Testis (tissue), 2 donors: ENCODE data around the gene GNAS-AS1.

ENCODE experiments used
- CTCF ChIP-seq, 3 experiments: fragments of 450-650 bp in 2 of 3; fragments of 200-600 bp in 1 of 3; sonication (generic) in 1 of 3; IDR thresholded peaks; one replicate each; pipeline ENCODE4 v1.5.1; 2016 to 2019; ENCODE audit warnings: antibody characterized with exemption in 3 of 3, mild to moderate bottlenecking in 2 of 3, moderate library complexity in 1 of 3
- POLR2A ChIP-seq: fragments of 450-650 bp; IDR thresholded peaks from one replicate; pipeline ENCODE4 v1.6.1; 2017; ENCODE audit warnings: antibody characterized with exemption, mild to moderate bottlenecking, moderate library complexity

DNA sequence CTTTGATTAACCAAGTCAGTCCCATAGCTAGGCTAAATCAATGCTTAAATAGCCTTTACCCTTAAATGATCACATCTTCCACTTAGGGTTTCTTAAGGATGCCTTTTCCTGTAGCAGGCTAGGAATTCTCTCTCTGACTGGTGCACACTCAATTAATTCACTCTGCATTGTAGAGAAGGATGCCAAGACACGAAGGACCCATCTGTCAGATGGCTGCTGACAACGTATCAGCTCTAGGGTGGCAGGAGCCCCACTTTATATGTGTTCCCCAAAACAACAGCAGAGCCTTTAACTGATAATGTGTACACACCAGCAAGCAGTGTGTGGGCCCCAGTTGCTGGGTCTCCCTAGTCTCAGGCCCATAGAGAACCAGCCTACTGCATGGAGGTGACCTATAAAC lies 15.1 kb upstream of the GNAS-AS1 start:
- TF ChIP-seq CTCF (IDR thresholded peaks at IDR 0.05) (no peak), POLR2A (no peak)
